Sigmoid colon (tissue), 7 donors: Measurements from ENCODE around the gene SNRPF. TPM values are rescaled to one million over a fixed set of nuclear protein-coding genes. Genes with fewer than 3 reads are reported as not detected.

Source experiments
- DNase-seq: peaks from one replicate; pipeline ENCODE4 v3.0.0-alpha.2; 2019
- H3K27ac ChIP-seq, 4 donors: fragments of 200-600 bp; sonication (generic); one replicate each; pipeline ENCODE4 v1.5.1; 2016 to 2019; ENCODE audit warnings: mild to moderate bottlenecking in 1 of 4
- H3K27me3 ChIP-seq, 3 donors: fragments of 200-600 bp; sonication (generic); one replicate each; pipeline ENCODE4 v1.5.1; 2019; ENCODE audit warnings: mild to moderate bottlenecking in 1 of 3
- H3K36me3 ChIP-seq, 4 donors: fragments of 200-600 bp; sonication (generic); one replicate each; pipeline ENCODE4 v1.5.1; 2016 to 2019
- H3K4me1 ChIP-seq, 4 donors: fragments of 200-600 bp; sonication (generic); one replicate each; pipeline ENCODE4 v1.5.1; 2017 to 2019
- H3K4me3 ChIP-seq, 4 donors: fragments of 200-600 bp; sonication (generic); one replicate each; pipeline ENCODE4 v1.5.1; 2017 to 2019; ENCODE audit warnings: mild to moderate bottlenecking in 2 of 4, moderate library complexity in 1 of 4
- H3K9me3 ChIP-seq, 4 donors: fragments of 200-600 bp in 3 of 4; sonication (generic) in 3 of 4; one replicate each; pipeline versions ENCODE4 v1.5.1 to v1.6.1; 2013 to 2019
- EP300 ChIP-seq, 4 donors: sonication (generic); formaldehyde crosslinking; IDR thresholded peaks; one replicate each; pipeline ENCODE4 v1.6.1; 2017; ENCODE audit warnings: antibody characterized with exemption in 4 of 4
- POLR2A ChIP-seq, 2 donors: fragments of 450-650 bp; IDR thresholded peaks; one replicate each; pipeline ENCODE4 v1.6.1; 2016; ENCODE audit warnings: antibody characterized with exemption in 2 of 2, mild to moderate bottlenecking in 2 of 2, moderate library complexity in 2 of 2
- POLR2AphosphoS5 ChIP-seq, 4 donors: sonication (generic); formaldehyde crosslinking; IDR thresholded peaks; one replicate each; pipeline ENCODE4 v1.6.1; 2017; ENCODE audit warnings: antibody characterized with exemption in 4 of 4
- WGBS, 2 donors: extraction: QIAGEN DNeasy Blood & Tissue Kit; methylation state at CpG; one replicate each; pipeline ENCODE4 v1.1.7; 2013; 5-methylcytosine and 5-hydroxymethylcytosine counted together
- intact Hi-C: fragments of 100-400 bp; cut with DNase I; formaldehyde crosslinking; loops from one replicate; pipeline ENCODE4 v1.15.1; 2023
- polyA plus RNA-seq, 3 donors: library from polyadenylated mRNA; stranded (reverse); fragments of 200-250 nt; gene quantifications; one replicate each; pipeline ENCODE4 v1.2.3, GENCODE V29; 2013
- total RNA-seq, 4 donors: library from RNA; depleted of rRNA; stranded (reverse); fragments of >200 nt; gene quantifications; one replicate each; pipeline ENCODE4 v1.1.0, GENCODE V29; 2016
- TF ChIP-seq, protein P1 (sequence below), 4 experiments: fragments of 450-650 bp in 3 of 4; fragments of 200-600 bp in 1 of 4; IDR thresholded peaks; one replicate each; pipeline ENCODE4 v1.5.1; 2016 to 2019; ENCODE audit warnings: antibody characterized with exemption in 4 of 4, mild to moderate bottlenecking in 3 of 4, moderate library complexity in 2 of 4
- donor health status: healthy with polysubstance abuse.
- donor health status: Bipolar disorder and iron deficiency.
- donor health status: healthy.

Gene SNRPF
- total and polyA plus RNA-seq, 7 donors: 3.0 to 52.3 (median 9.0) TPM

DNA sequence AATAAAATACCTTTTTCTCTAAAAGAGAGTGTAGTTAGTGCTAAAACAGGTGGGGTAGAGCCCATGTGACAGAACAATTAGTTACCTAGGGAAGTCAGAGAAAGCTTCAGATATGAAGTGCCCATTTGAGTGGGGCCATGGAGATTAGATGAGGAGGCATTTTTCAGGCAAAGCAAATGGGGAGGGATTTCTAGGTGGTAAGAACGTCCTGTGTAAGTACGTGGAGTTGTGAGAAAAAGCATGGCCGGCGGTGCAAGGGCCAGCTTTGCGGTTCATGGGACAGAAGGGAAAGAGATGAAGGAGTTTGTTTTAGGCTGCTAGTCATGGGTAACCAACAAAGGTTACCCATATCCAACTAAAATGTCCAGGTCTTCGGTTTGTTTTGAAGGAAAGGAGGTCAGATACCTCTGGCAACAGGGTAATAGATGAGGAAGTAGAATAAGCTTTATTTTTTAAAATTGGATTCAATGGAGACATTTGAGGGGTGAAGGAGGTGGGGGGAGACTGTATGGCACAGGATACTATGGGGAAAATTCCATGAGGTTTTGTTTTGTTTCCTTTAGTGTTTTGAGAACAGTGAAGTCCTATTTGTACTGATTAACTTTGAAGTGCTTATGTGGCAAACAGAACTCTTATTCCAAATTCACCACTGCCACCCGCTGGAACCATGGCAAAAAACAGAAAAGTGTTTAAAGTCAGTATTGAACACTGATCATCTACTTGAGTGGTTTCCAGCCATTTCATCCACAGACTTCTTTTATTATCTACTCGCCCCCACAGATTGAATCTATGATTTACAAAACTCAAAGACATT is 10.0 kb upstream of the SNRPF start:
- Histone ChIP-seq H3K27me3 (no peaks in the 10 kb centered on the region), H3K27ac (no peak overlapping the region), H3K4me3 (no peak overlapping the region), H3K4me1 (no peaks in the 10 kb centered on the region), H3K9me3 (no peaks in the 10 kb centered on the region), H3K36me3 (no peaks in the 10 kb centered on the region)
- intact Hi-C loops: no loop called here
- no peak for DNase-seq
- no peak for TF ChIP-seq POLR2AphosphoS5 (IDR thresholded peaks at IDR 0.05)
- TF ChIP-seq EP300 (IDR thresholded peaks at IDR 0.05): no peak
- TF ChIP-seq, protein P1, sequence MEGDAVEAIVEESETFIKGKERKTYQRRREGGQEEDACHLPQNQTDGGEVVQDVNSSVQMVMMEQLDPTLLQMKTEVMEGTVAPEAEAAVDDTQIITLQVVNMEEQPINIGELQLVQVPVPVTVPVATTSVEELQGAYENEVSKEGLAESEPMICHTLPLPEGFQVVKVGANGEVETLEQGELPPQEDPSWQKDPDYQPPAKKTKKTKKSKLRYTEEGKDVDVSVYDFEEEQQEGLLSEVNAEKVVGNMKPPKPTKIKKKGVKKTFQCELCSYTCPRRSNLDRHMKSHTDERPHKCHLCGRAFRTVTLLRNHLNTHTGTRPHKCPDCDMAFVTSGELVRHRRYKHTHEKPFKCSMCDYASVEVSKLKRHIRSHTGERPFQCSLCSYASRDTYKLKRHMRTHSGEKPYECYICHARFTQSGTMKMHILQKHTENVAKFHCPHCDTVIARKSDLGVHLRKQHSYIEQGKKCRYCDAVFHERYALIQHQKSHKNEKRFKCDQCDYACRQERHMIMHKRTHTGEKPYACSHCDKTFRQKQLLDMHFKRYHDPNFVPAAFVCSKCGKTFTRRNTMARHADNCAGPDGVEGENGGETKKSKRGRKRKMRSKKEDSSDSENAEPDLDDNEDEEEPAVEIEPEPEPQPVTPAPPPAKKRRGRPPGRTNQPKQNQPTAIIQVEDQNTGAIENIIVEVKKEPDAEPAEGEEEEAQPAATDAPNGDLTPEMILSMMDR (IDR thresholded peaks at IDR 0.05): no peak
- no peak for TF ChIP-seq POLR2A (IDR thresholded peaks at IDR 0.05)
- WGBS, 2 donors: 60 to 68% methylated on average over 8 of the region's 8 CpGs

- 58 to 83% methylated on average over 3 of the region's 3 CpGs for WGBS, 2 donors
- TF ChIP-seq, protein P1 (IDR thresholded peaks at IDR 0.05): no peak
- no peak for TF ChIP-seq EP300 (IDR thresholded peaks at IDR 0.05)
- TF ChIP-seq POLR2A (IDR thresholded peaks at IDR 0.05): no peak
- no peak for TF ChIP-seq POLR2AphosphoS5 (IDR thresholded peaks at IDR 0.05)
- intact Hi-C loops: no loop called here
Observed at GRCh38 chr12:95851606-95852005, 7.1 kb upstream of the SNRPF start.

GRCh38 chr12:95852133-95852532 is 6.6 kb upstream of the SNRPF start:
- intact Hi-C loops: no loop called here
- no peaks in the 10 kb centered on the region for H3K36me3 ChIP-seq
- DNase-seq: no peak
- no peak overlapping the region for H3K27ac ChIP-seq
- TF ChIP-seq, protein P1 (IDR thresholded peaks at IDR 0.05): no peak
- no peak for TF ChIP-seq EP300 (IDR thresholded peaks at IDR 0.05)
- TF ChIP-seq POLR2AphosphoS5 (IDR thresholded peaks at IDR 0.05): no peak
- TF ChIP-seq POLR2A (IDR thresholded peaks at IDR 0.05): no peak
- H3K27me3 ChIP-seq: no peaks in the 10 kb centered on the region
- H3K9me3 ChIP-seq: no peaks in the 10 kb centered on the region
- 90 to 94% methylated on average over 4 of the region's 4 CpGs for WGBS, 2 donors
- H3K4me3 ChIP-seq: no peak overlapping the region
- no peaks in the 10 kb centered on the region for H3K4me1 ChIP-seq

More at GRCh38 chr12:95851606-95852005, 7.1 kb upstream of the SNRPF start:
- Histone ChIP-seq H3K4me3 (no peak overlapping the region), H3K36me3 (no peaks in the 10 kb centered on the region), H3K27ac (no peak overlapping the region), H3K27me3 (no peaks in the 10 kb centered on the region), H3K9me3 (no peaks in the 10 kb centered on the region), H3K4me1 (no peaks in the 10 kb centered on the region)
- DNase-seq: no peak

- Histone ChIP-seq H3K4me3 (no peak overlapping the region), H3K27me3 (no peaks in the 10 kb centered on the region), H3K36me3 (peaks cover 0 to 13% (median 8%) of the 10 kb centered on the region in 4 donors), H3K4me1 (peaks cover 0 to 22% (median 20%) of the 10 kb centered on the region in 4 donors), H3K9me3 (no peaks in the 10 kb centered on the region), H3K27ac (no peak overlapping the region)
- intact Hi-C loops: loop anchor here (5.0 kb wide), 1 partner anchor 85 kb away; the partner anchor contains the start of genes AMDHD1 and CCDC38
- no peak for TF ChIP-seq POLR2A (IDR thresholded peaks at IDR 0.05)
- no peak for TF ChIP-seq EP300 (IDR thresholded peaks at IDR 0.05)
- no peak for TF ChIP-seq POLR2AphosphoS5 (IDR thresholded peaks at IDR 0.05)
- TF ChIP-seq, protein P1 (IDR thresholded peaks at IDR 0.05): no peak
- DNase-seq: no peak
- 88 to 91% methylated on average over 7 of the region's 7 CpGs for WGBS, 2 donors
Observed at GRCh38 chr12:95857156-95857555, 1.6 kb upstream of the SNRPF start.
